ENCODE measurements around the gene ITIH5.

The ITIH5 gene

DNA sequence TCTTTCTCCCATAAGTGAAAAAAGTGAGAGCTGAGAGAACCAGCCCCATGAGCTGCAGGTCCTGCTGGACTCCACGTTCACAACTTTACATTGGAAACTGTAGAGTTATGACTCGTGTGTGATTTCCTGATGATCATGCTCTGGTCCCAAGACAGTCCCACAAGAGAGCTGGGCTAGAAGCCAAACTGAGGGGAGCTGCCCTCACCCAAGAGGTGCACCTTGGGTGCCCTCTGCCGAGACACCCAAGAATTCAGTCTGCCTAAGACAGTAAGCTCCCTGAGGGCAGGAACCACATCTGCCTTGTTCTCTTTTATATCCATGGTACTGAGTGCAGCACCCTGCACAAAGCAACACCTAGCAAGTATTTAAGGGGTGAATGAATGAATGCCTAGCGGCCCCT lies 143.1 kb downstream of the ITIH5 start:
- no peak for TF ChIP-seq CTCF (IDR thresholded peaks at IDR 0.05)

GRCh38 chr10:7520507-7521485 lies 146.0 kb downstream of the ITIH5 start:
- TF ChIP-seq CTCF (IDR thresholded peaks at IDR 0.05) = no peak

DNA sequence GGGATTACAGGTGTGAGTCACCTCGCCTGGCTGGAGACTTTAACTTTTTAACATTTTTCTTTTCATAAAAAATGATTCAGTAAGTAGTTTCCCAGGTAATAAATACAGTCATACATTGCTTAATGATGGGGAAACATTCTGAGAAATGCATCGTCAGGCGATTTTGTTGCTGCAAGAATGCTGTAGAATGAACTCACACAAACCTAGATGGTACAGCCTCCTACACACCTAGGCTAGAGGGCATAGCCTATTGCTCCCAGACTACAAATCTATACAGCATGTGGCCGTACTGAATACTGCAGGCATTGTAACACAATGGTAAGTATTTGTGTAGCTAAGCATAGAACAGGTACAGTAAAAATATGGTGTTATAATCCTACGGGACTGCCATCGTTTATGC lies 147.4 kb downstream of the ITIH5 start:
- TF ChIP-seq CTCF (IDR thresholded peaks at IDR 0.05) = no peak

- no peak for TF ChIP-seq CTCF (IDR thresholded peaks at IDR 0.05)
These were observed 148.1 kb downstream of the ITIH5 start for GRCh38 chr10:7518693-7519092.

- TF ChIP-seq CTCF (IDR thresholded peaks at IDR 0.05) = no peak
These were observed 151.3 kb downstream of the ITIH5 start for GRCh38 chr10:7515439-7515838.

- TF ChIP-seq CTCF (IDR thresholded peaks at IDR 0.05) = no peak
These were observed 152.8 kb downstream of the ITIH5 start for GRCh38 chr10:7513936-7514335.

GRCh38 chr10:7513455-7513854 lies 153.3 kb downstream of the ITIH5 start:
- no peak for TF ChIP-seq CTCF (IDR thresholded peaks at IDR 0.05)

Data from LNCAP (cell line).